NCI-H526 (cell line): ENCODE measurements around the gene SH3BGRL.
"Not testable (repeated sequence)": the region's sequence is repeated elsewhere in the genome, so short reads cannot be mapped to it uniquely, and the experiment has no call there.

Source experiments
- DNase-seq, 2 experiments: peaks; one replicate each; lab custom pipeline; 2025; lab: John Stamatoyannopoulos, UW

The SH3BGRL gene

DNA sequence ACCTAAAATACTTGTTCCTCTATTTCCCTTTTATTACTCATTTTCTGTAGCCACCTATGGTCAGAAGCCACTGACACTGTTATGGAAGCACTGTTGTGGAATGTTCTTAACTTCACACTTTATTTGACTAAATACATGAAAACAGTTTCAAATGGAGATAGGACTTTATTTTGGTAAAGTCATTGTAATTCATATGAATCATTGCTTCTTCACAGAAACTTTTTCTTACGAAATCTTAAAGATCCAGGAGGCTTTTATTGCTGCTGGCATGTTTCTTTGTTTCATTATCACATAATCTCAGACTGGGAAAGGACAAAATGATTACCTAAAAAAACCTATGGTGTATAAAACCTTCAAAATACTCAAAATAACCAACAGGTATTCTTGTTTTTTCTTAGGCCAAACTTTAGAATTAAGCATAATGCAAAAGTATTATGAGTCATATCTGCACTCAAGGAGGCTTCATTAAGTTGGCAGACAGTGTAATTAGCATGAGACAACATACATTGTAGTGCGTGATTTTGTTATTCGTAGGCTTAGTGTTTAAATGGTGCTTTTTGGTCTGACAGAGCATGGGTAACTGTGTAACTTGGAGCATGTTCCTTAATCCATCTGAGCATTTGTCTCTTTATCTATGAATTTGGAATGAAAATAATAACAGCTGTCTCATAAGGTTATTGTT is 58.0 kb downstream of the SH3BGRL start:
- no peak for DNase-seq

DNA sequence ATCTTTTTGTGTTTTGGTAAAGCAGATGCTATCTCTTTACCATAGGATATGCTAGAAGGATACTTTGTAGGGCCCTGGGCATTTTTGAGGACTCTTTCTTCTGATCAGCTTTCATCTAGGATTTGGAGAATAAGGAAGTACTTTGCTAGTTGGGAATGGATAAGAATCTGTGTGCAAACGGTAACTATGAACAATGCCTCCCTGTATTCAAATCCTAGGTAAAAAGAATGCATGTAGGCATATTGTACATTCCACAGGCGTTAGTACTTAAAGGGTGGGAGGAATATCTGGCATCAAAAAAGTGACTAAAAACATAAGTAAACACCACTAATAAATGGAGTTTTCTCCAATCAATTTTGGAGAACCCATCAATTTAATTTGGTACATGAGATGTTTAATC is 59.7 kb downstream of the SH3BGRL start:
- no peak for DNase-seq

DNA sequence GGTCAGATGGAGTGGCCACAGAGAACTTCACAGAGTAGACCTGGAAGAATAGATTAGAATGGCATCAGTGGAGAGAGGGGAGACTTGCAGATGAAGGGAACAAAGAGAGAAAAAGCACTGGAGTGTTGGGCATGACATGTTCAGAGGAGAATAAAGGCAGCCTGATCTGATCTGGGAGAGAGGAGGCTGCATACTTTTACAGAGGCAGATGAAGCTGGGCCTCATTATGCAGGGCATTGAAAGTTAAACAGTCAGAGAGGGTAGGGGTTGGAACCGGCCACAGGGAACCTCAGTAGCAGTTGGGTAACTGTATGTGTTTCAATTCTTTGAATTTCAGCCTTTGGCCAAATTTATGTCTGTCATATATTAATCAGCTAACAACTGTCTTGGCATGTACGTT is 61.2 kb downstream of the SH3BGRL start:
- DNase-seq = no peak

- no peak for DNase-seq
Measured at GRCh38 chrX:81278616-81279015, 76.7 kb downstream of the SH3BGRL start.

- no peak for DNase-seq
Measured at GRCh38 chrX:81280148-81280547, 78.2 kb downstream of the SH3BGRL start.

DNA sequence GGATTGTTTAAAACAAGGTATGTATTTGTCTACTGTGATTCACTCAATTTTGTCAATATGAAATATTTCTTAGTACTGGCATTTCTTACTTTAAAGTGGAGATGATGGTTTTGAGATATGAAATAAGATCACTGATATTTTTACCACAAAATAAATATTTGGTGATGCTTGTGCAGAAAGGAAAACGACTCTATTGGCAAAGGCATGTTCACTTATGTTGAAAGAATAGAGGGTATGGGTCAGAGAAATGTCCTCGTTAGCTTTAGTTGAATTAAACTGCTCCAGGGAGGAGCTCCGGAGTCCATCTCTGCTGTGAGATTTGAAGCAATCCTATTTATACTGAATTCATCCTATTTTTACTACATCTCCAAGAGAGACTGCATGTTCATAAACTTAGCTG is 84.2 kb downstream of the SH3BGRL start:
- DNase-seq = no peak

DNA sequence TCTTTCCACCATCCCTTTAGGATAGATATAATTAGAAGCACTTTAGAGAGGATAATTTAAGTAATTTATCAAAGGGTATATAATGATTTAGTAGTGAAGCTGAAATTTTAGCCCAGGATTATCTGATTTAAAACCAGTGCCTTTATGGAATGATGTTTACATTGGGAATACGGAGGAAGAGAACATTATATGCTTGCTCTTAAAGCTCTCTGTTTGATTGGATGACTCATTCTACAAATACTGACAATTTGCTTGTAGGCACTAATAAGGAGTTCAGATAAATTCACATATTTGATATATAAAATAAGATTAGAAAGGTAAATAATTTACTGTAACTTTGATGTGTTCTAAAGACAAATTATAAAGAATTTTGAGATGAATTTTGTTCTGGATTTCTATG is 84.7 kb downstream of the SH3BGRL start:
- DNase-seq = no peak

DNA sequence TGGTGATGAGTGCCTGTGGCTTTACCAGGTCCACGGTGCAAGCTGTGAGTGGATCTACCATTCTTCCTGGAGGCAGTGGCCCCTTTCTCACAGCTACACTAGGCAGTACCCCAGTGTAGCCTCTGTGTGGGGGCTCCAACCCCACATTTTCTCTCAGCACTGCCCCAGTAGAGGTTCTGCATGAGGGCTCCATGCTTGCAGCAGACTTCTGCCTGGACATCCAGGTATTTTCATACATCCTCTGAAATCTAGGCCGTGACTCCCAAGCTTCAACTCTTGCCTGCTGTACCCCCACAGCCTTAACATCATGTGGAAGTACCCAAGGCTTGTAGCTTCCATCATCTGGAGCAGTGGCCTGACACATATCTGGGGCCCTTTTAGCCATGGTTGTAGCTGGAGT is 90.1 kb downstream of the SH3BGRL start:
- no peak for DNase-seq

GRCh38 chrX:81294101-81294500 is 92.2 kb downstream of the SH3BGRL start:
- no peak for DNase-seq

- DNase-seq = no peak
Measured at GRCh38 chrX:81301877-81302276, 100.0 kb downstream of the SH3BGRL start.

DNA sequence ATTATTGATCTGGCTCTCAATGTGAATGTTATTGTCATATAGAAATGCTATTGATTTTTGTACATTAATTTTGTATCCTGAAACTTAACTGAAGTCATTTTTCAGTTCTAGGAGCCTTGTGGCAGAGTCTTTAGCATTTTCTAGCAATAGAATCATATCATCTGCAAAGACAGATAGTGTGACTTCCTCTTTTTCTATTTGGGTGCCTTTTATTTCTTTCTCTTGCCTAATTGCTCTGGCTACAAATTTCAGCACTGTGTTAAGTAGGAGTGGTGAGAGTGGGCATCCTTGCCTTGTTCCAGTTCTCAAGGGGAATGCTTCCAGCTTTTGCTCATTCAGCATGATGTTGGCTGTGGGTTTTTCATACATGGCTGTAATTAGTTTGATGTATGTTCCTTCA is 102.7 kb downstream of the SH3BGRL start:
- no peak for DNase-seq

DNA sequence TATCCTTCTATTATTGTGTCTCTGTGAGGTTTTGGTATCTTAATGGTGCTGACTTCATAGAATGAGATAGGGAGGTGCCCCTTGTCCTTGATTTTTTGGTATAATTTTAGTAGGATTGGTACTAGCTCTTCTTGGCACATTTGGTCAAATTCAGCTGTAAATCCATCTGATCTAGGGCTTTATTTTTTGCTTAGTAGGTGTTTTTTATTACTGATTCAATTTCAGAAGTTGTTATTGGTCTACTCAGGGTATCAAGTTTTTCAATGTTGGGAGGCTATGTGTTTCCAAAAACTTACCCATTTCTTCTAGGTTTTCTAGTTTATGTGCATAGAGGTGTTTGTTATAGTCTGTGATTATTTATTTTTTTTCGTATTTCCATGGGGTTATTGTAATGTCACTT is 103.3 kb downstream of the SH3BGRL start:
- DNase-seq = no peak

DNA sequence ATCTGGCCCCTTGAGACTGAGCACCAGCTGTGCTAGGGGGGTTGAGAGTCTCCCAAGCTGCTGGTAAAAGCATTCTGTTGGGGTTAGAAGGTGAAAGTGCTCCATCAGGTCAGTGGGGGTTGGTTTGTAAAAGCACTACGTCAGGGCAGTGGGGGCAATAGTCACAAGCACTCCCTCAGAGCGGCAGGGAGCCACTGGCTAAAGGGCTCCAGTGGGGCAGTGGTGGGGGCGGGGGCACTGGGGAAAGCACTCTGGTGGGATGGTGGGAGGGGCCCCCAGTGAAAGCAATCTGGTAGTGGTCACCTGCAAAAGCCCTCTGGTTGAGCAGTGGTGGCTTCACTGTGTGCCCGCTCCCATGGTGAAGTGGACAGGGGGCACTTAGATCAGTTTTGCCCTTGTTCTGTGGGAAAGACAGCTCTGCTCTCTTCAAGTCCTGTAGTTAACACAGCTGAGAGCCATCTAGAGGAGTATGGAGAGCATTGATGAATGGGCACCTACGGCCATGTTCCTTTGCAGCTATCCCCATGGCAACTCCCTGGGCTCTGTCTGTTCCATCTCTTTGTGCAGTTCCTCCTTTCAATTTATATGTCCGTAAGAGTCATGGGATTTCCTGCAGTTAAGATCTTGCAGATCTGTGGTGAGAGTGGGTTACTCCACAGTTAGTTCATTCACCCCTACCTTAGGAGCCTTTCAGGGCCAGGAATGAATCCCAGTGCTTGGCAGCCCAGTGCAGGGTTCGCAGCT is 106.4 kb downstream of the SH3BGRL start:
- DNase-seq = no peak

DNA sequence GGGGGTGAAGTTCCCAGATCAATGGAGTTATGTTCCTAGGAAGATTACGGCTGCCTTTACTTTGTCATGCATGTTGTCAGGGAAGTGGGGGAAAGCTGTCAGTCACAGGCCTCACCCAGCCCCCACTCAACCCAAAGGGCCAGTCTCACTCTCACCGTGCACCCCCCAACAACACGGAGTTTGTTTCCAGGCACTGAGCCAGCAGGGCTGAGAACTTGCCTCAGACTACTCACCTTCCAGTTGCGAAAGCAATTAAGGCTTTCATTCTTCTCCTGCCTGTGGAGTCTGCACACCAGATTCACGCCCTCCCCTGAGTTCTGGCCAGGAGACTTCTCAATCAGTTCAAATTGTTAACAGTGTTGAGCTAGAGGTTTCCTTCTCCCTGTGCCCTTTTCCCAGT is 114.3 kb downstream of the SH3BGRL start:
- DNase-seq = no peak

DNA sequence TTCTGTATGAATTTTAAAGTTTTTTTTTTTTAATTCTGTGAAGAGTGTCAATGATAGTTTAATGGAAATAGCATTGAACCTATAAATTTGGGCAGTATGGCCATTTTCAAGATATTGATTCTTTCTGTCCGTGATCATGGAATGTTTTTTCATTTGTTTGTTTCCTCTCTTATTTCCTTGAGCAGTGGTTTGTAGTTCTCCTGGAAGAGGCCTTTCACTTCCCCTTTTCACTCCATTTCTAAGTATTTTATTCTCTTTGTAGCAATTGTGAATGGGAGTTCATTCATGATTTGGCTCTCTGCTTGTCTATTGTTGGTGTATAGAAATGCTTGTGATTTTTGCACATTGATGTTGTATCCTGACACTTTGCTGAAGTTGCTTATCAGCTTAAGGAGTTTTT is 129.8 kb downstream of the SH3BGRL start:
- not testable (repeated sequence) for DNase-seq

DNA sequence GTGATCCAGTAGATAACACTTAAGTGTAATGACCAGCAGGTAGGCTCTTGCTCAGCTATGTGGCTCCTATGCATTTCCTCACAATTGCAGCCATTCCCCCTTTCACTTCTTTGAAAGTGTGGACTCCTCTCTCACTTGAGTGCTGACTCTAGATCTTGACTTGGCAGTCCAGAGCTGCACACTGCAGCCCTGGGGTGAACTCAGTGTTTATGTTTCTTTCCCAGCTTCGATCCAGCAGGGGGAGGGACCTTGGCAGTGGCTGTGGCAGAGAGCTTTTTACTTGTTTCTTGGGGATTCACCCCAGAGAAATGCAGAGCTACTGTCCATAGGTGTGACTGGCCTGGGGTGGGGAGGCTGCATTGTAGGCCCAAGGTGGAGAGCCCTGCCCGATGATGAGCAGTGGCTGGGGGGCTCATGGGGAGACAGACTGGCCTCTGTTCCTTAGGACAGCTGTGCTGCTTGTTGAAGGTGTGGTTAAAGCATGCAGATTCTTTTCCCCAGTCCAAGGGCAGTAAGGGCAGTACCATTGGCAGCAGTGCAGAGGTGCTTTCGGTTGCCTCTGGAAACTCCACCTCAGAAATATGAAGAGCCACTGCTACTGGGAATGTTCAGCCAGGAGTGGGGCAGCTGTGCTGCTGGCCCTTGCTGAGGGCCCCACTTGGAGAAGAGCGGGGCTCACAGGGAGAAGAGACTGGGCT is 134.7 kb downstream of the SH3BGRL start:
- no peak for DNase-seq

GRCh38 chrX:81337805-81338204 is 135.9 kb downstream of the SH3BGRL start:
- no peak for DNase-seq

DNA sequence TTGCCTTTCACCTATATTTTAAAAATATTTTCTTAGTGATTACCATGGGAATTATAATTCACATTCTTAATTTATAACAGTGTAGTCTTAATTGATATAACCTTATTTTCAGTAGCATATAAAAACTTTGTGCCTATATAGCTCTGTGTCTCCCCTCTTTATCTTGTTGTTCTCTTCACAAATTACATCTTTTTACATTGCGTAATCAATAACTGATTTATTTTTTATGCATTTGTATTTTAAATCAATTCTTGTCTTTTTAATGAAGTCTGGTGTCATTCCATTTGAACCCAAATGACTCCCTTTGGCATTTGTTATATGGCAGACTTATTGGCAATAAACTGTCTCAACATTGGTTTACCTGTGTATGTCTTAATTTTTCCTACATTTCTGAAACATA is 137.0 kb downstream of the SH3BGRL start:
- DNase-seq = no peak

GRCh38 chrX:81345296-81345695 is 143.4 kb downstream of the SH3BGRL start:
- DNase-seq = not testable (repeated sequence)
